ENCODE results near the gene MUC4.
"Not testable (repeated sequence)": the region's sequence is repeated elsewhere in the genome, so short reads cannot be mapped to it uniquely, and the experiment has no call there.

The MUC4 gene

DNA sequence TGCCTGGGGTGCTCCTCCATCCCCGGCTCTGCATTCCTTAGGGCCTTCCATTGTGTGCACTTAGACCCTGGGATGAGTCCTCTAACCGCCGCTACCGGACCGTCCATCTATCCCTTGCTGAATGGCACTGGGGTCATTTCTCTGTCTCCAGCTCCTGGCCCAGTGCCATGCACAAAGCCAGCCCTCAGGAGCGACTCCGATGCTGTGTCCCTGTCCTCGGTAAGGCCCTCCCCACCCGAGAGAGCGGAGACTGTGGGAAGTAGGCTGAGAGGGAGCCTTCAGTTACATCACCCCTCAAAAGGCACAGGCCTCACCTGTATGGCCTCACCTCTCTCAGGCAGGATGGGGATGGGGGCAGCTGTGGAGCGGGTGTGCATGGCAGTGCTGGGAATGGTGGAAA is 33.8 kb downstream of the MUC4 start:
- TF ChIP-seq, protein P1, sequence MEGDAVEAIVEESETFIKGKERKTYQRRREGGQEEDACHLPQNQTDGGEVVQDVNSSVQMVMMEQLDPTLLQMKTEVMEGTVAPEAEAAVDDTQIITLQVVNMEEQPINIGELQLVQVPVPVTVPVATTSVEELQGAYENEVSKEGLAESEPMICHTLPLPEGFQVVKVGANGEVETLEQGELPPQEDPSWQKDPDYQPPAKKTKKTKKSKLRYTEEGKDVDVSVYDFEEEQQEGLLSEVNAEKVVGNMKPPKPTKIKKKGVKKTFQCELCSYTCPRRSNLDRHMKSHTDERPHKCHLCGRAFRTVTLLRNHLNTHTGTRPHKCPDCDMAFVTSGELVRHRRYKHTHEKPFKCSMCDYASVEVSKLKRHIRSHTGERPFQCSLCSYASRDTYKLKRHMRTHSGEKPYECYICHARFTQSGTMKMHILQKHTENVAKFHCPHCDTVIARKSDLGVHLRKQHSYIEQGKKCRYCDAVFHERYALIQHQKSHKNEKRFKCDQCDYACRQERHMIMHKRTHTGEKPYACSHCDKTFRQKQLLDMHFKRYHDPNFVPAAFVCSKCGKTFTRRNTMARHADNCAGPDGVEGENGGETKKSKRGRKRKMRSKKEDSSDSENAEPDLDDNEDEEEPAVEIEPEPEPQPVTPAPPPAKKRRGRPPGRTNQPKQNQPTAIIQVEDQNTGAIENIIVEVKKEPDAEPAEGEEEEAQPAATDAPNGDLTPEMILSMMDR (IDR thresholded peaks at IDR 0.05; ENCODE audit: low read depth, low read length): no peak
- TF ChIP-seq POLR2A (IDR thresholded peaks at IDR 0.05; ENCODE audit: extremely low read depth, insufficient read length): no peak
- TF ChIP-seq, protein P2, sequence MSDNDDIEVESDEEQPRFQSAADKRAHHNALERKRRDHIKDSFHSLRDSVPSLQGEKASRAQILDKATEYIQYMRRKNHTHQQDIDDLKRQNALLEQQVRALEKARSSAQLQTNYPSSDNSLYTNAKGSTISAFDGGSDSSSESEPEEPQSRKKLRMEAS (IDR thresholded peaks at IDR 0.05; ENCODE audit: low read depth, low read length): no peak
- no peak for TF ChIP-seq MYC (IDR thresholded peaks at IDR 0.05; ENCODE audit: low read depth, low read length)
- no peak for DNase-seq (ENCODE audit: low read depth)
- H3K4me3 ChIP-seq (ENCODE audit: low read depth, low read length): no peak overlapping the region

DNA sequence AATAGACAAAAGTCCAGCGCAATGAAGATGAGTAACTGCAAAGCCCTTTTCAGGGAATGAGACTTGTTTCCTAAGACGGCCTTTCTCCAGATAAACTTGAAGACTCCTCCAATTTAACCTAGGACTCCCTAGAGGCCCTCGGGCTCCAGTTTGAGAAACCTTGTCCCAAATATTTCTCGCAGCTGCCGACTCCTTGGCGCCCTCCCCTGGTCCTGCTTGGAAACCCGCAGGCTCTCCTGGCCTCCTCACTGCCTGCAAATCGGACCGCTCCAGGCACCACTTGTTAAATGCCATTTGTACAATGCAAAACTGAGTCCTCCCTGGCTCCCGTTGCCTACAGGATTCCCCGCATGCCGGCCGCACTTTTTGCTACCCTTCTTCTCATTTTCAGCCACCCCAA is 36.8 kb downstream of the MUC4 start:
- TF ChIP-seq MYC (IDR thresholded peaks at IDR 0.05; ENCODE audit: low read depth, low read length): no peak
- TF ChIP-seq, protein P1 (IDR thresholded peaks at IDR 0.05; ENCODE audit: low read depth, low read length): peak; percentile 27
- TF ChIP-seq, protein P2 (IDR thresholded peaks at IDR 0.05; ENCODE audit: low read depth, low read length): no peak
- no peak for TF ChIP-seq POLR2A (IDR thresholded peaks at IDR 0.05; ENCODE audit: extremely low read depth, insufficient read length)
- H3K4me3 ChIP-seq (ENCODE audit: low read depth, low read length): no peak overlapping the region
- peak; percentile 24 for DNase-seq (ENCODE audit: low read depth)

DNA sequence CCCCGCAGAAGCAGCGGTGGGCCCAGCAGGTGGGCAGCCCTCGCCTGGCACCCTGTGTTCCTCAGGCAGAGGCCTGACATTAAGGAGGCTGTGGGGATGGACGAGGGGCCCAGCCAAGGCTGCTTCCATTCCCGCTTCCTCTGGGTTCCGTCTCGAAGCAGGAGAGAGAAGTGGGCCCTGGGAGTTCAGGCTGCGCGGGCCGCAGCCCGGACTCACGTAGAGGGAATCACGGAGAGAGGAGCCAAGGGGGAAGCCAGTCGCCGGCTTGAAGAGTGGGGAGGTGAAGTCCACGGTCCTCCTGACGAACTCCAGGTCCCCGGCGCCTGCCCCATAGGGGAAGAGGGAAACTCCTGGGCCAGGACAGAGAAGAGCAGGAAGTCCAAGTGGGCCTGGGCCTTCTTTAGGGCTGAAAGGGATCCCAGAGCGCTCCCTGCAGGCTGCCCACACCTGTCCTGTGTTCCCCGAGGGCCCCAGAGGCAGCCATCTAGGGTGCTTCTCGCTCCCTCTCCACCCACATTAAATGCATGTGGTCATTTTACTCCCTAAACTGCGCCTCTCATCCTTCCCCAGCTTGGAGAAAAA is 37.7 kb downstream of the MUC4 start:
- DNase-seq (ENCODE audit: low read depth): no peak
- TF ChIP-seq MYC (IDR thresholded peaks at IDR 0.05; ENCODE audit: low read depth, low read length): no peak
- TF ChIP-seq, protein P2 (IDR thresholded peaks at IDR 0.05; ENCODE audit: low read depth, low read length): no peak
- no peak for TF ChIP-seq POLR2A (IDR thresholded peaks at IDR 0.05; ENCODE audit: extremely low read depth, insufficient read length)
- TF ChIP-seq, protein P1 (IDR thresholded peaks at IDR 0.05; ENCODE audit: low read depth, low read length): no peak
- H3K4me3 ChIP-seq (ENCODE audit: low read depth, low read length): no peak overlapping the region

DNA sequence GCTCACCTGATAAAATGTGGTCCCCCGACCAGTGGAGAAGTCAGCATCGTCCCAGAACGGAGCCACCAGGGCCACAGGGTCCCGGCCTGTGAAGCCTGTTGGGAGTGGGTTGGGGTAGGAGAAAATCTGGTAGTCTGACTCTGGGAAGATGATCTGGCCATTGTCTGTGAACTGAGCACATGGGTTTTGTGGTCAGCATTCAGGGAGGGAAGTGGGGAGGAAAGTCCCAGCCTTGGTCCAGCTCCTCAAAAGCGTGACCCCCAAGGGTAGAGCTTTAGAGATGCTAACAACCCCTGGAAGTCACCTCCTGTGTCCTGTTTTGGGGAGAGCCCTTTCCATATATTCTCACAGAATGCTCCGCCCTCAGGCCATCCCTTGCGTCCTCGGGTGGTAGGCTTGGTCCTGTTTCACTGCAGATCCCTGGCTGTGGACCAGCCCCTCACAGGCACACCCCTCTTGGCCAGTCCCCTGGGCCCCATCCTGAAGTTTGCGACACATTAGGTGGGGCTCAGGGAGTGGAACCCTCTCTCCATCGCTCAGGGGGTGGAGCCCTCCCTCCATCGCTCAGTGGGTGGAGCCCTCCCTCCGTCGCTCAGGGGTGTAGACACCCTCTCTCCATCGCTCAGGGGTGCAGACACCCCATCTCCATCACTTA is 40.0 kb downstream of the MUC4 start:
- no peak for TF ChIP-seq POLR2A (IDR thresholded peaks at IDR 0.05; ENCODE audit: extremely low read depth, insufficient read length)
- TF ChIP-seq, protein P2 (IDR thresholded peaks at IDR 0.05; ENCODE audit: low read depth, low read length): no peak
- TF ChIP-seq, protein P1 (IDR thresholded peaks at IDR 0.05; ENCODE audit: low read depth, low read length): no peak
- no peak for DNase-seq (ENCODE audit: low read depth)
- no peak overlapping the region for H3K4me3 ChIP-seq (ENCODE audit: low read depth, low read length)

DNA sequence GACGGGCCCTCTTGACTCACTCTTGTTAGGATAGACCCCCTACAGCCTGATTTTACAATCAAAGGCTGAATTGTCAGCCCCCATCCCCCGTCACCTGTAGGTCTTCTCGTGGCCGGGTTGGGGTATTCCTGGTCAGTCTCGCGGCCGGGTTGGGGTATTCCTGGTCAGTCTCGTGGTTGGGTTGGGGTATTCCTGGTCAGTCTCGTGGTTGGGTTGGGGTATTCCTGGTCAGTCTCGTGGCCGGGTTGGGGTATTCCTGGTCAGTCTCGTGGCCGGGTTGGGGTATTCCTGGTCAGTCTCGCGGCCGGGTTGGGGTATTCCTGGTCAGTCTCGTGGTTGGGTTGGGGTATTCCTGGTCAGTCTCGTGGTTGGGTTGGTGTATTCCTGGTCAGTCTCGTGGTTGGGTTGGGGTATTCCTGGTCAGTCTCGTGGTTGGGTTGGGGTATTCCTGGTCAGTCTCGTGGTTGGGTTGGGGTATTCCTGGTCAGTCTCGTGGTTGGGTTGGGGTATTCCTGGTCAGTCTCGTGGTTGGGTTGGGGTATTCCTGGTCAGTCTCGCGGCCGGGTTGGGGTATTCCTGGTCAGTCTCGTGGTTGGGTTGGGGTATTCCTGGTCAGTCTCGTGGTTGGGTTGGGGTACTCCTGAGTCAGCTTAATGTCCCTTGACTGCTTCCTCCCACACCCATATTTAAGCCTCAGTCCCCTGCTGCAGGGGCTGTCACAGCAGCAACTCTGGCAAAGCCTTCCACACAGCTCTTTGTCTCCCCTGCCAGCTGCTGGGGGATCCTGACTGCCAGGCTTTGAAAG is 40.7 kb downstream of the MUC4 start:
- H3K4me3 ChIP-seq (ENCODE audit: low read depth, low read length); DNase-seq (ENCODE audit: low read depth): not testable (repeated sequence)
